Renal cortical epithelial cell (primary cell): Measurements from ENCODE around the gene CA7. TPM values are rescaled to one million over a fixed set of nuclear protein-coding genes. Genes with fewer than 3 reads are reported as not detected.
A peak's percentile ranks its signal among the peaks of the same experiment; 100 is the strongest.
"Not testable (repeated sequence)": the region's sequence is repeated elsewhere in the genome, so short reads cannot be mapped to it uniquely, and the experiment has no call there.

ENCODE experiments used
- DNase-seq: peaks from one replicate; pipeline ENCODE4 v3.0.0-alpha.2; 2011; ENCODE audit warnings: low read depth
- total RNA-seq: library from RNA; depleted of rRNA; stranded (reverse); fragments of >200 nt; gene quantifications from 2 replicates; pipeline ENCODE4 v1.2.3, GENCODE V29; 2014

The CA7 gene
- total RNA-seq, 1 donor from 2014 or later, result not detected

DNA sequence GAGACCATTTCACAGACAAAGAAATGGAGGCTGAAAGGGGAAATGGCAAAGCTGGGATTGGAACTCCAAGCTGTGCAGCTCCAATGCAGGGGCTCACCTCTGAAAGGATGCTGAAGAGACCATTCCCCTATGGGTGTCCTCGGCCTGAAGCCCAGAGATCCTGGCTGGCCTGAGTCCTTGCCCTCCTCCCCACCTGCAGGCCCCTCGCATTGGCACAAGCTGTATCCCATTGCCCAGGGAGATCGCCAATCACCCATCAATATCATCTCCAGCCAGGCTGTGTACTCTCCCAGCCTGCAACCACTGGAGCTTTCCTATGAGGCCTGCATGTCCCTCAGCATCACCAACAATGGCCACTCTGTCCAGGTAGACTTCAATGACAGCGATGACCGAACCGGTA lies 2.6 kb downstream of the CA7 start:
- no peak for DNase-seq

DNA sequence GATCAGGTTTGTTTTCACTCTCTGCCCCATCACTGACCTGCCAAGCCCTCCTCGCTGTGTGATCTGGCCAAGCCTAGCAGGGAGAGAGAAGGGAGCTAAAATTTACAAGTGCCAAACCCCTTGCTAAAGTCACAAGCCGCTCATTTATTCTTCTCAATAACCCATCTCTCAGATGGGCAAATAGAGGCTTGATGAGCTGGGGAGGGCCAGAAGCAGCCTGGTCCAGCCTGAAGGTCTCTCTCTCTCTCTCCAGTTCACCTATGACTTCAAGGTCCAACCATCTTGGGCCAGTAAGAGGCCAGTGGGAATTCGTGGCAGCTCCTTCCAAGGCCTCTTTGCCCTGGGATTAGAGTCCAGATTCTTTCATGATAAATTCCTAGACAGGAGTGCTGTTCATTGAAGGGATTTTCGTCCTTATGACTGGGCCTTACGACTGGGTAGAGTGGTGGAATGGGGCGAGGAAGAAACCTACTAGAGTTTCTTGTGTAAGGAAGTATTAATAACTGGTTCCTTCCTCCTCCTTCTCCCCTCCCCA lies 3.4 kb downstream of the CA7 start:
- DNase-seq, result no peak

DNA sequence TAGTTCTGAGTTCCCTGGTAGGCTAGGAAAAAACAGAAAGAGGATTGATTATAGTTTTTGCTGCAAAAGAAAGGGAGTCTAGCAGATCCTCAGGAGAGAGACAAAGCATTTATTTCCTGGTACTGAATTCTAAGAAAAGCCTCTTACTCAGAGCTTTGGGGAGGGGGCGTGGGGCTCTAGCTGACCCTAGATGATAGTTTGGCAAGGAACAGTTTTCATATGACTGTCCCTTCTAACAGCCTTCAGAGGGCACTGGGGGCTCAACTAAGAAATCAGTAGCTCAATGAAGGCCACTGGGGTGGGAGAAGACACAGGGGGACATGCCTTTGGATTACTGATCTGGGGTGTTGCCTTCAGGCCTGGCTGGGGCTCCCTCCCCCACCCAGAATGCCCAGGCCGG lies 4.0 kb downstream of the CA7 start:
- DNase-seq, result no peak

DNA sequence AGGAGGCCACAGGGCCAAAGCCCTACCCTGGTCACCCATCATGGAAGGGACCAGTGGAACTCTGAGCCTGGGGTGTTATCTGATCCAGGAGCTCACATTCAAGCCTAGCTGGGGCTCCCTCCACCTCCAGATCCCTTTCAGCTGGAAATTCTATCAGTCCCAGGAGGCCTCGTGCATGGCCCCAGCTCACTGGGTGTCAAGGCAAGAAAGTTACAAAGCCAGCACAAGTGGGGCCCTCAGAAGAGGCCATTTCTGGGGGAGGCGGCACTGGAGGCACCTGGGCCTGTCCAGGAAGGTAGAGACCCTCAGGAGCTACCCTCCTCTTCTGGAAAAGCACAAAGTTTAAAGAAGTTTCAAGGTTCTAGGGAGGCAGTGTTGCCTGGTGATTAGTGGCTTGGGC lies 4.8 kb downstream of the CA7 start:
- no peak for DNase-seq

DNA sequence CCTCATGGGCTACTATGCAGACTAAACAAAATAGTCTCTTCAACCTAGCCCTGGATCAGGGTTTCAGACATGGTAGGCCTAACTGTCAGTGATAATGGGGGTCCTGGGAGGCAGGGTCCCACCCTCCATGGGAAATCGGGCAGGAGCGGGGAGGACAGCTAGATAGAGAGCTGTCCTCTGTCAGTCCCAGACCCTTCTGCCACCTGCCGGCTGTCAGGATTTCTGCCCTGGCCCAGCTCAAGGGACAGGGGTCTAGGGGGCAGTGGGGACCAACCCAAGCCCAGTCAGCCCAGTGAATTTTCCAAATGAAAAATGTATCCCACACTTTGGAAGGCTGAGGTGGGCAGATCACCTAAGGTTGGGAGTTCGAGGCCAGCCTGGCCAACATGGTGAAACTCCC lies 5.3 kb downstream of the CA7 start:
- no peak for DNase-seq

DNA sequence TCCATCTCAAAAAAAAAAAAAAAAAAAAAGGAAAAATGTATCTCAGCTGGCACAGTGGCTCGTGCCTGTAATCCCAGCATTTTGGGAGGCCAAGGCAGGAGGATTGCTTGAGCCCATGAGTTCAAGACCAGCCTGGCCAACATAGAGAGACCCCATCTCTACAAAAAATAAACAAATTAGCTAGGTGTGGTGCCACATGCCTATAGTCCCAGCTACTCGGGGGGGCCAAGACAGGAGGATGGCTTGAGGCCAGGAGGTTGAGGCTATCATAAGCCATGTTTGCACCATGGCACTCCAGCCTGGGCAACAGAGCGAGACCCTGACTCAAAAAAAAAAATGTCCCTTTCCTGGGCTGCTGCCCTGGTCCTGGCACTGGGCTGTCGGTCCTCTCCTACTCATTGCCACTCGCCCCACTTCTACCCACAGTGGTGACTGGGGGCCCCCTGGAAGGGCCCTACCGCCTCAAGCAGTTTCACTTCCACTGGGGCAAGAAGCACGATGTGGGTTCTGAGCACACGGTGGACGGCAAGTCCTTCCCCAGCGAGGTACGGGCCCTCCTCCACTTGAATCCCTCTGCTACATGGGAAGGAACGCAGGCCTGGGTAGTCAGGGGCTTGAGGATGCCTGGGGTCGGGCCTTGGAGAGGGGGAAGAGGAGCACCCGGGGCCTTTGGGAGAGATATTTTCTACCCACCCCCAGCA lies 6.1 kb downstream of the CA7 start:
- no peak for DNase-seq

DNA sequence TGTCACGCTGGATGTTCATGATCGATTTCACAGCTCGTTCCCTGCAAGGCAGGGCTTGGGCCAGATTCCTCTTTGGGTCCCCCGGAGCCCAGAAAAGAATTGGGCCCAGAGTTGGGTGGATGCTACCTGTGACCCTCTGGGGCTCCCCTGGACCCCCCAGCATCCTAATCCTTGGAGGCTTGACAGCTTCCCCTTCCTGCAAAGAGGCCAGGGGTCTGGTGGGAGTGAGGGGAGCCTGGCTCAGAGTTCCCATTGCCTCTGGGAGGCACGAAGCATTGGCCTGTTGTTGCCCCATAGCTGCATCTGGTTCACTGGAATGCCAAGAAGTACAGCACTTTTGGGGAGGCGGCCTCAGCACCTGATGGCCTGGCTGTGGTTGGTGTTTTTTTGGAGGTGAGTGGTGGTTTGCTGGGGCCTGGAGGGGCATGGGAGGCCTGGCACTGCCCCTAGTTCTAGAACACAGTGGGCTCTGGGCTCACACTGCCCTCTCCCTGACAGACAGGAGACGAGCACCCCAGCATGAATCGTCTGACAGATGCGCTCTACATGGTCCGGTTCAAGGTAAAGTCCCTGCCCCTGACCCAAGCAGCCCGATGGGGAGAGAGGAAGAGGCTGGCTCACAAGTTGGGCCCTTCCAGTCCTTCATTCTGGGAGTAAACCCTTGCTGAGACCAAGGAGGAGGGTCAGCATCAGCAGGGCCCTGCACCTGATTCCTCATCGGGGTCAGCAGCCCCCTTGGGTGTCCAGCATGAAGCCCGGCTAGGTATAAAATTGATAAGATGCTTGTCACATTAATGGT lies 7.2 kb downstream of the CA7 start:
- no peak for DNase-seq

DNA sequence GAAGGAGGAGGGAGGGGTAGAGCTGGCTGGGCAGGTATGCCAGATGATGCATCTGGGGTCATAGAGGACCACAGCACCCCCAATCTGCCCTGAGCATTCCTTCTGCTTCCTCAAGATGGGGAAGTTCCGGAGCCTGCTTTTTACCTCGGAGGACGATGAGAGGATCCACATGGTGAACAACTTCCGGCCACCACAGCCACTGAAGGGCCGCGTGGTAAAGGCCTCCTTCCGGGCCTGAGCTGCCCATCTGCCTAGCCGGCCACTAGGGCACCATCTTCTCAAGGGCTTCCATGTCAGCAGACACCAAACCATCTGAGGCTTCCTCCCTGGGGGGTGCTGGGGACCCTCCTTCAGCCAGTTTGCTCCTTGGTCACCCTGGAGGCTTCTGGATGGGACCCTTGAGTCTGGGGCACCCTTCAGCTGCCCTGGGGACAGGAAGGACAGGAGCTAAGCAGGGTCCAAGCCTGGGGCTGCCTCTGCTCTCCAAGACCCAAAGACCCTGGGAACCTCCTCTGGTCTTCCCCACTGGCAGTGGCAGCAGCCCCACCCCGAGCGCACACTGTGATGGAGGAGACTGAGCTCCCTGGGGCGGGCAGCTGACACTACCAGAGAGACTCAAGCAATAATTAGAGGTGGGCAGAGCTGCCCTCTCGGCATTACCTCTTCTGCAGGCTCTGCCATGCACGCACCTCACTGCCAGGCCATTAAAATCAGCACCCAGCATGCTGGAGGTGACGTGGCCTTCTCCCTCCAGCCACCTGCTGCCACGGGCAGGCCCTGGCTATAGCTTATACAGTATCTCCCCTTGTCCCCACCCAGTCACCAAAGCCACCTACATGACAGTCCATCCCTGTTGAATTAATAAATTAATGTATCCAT lies 9.3 kb downstream of the CA7 start:
- no peak for DNase-seq

DNA sequence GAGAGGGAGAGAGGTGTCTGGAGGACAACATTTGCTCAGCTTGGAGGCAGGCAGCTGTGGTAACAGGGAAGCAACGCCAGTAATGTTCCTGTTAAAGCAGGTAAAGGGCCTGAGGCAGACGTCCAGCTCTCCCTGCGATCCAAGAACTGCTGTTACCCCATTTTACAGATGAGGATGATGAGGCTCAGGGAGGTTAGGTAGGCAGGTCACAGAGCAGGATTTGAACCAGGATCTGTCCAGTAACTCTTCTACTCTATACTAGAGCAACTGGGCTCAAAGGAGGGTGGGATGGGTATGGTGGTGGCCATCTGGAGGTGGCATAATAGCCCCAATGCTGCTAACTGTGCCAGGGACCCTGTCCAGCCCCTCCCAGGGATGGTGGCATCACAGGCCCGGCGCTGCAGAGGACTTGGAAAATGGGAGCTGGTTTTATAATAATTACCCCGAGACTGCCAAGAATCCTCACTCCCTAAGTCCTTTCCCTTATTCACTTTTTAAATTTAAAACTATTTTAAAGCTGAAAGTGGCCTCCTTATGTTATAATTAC lies 12.0 kb downstream of the CA7 start:
- DNase-seq, result no peak

DNA sequence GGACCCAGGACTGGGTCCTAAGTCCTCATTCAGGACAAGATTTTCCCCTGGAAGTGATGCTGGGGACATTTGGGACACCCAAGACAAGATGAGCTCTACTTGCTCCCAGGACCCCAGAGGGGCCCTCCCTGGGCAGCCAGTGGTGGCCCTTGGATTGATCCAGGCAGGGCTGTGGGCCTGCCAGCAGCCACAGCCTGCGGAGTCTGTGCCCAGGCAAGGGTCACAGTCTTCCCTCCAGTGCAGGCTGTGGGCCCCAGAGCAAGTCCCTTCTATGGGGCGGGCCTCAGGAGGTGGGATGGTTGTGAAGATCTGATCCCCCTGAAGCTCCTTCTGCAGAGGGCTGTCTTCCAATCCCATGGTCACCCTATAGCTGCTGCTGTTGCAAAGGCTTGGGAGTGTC lies 12.6 kb downstream of the CA7 start:
- no peak for DNase-seq

DNA sequence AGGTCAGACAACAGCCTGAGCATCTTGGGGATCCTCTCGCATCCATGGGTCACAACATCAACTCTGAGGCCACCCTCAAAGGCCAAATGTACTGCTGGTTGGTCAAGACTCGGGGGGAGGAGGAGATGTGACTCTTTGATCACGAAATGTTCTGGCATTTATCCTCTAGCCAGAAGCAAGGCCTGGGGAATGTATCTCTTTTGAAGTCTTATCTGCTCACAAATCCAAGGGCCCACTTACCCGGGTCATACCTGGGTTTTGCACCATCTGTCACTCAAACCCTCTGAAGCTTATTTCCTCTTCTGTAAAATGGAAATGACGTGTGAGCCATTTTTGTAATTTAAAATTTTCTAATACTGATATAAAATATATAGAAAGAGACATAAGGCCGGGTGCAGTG lies 13.2 kb downstream of the CA7 start:
- no peak for DNase-seq

DNA sequence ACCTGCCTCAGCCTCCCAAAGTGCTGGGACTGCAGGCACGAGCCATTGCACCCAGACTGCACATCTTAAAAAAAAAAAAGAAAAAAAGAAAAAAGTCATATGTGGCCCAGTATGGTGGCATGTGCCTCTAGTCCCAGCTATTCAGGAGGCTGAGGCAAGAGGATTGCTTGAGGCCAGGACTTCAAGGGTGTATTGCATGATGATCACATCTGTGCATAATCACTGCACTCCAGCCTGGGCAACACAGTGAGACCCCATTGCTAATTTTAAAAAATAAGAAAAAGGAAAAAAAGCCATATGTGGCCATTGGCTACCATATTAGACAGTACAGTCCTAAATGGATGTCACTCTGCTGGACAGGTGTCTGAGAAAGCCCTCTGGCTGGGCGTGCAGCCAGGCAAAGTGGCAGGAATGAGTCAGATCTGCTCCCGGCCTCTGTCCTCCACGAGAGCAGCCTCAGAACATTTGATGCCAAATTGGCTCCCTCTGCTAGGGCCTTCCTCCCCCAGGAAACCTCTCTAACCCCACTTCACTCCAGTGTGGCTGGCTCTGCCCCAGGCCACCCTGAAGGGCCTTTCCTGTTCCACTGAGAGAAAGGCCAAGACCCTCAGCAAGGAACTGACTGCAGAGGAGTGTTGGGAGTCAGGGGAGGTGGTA lies 14.7 kb downstream of the CA7 start:
- peak; percentile 48 for DNase-seq

DNA sequence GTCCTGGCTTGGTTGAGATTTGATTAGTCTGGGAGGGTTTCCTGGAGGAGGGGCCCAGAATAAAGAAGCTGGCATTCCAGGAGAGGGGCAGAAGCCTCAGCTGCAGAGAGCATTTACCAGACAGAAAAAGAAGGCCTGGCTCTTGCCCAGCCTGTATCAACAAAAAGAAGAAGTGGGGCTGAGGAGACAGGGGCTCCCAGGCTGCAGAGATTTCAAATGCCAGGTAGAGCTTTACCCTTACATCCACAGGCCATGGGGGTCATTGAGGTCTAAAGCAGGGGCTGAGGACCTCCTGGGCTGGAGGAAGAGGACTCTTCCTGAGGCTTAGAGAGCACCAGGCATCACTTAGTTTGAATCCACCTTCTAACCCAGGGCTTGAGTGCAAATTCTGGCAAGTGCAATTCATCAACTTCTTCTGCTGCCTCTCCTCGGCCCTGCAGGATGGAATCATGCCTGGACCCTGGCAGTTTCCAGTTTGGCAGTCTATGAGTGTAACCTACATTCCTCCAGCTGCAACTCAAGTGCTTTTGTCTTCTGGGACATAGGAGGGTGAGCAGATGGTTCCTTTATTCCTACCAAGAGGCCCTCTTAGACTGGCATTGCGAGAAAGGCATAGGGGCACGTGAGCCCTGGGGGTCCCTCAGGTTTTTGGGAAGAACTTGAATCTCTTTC lies 15.3 kb downstream of the CA7 start:
- no peak for DNase-seq

DNA sequence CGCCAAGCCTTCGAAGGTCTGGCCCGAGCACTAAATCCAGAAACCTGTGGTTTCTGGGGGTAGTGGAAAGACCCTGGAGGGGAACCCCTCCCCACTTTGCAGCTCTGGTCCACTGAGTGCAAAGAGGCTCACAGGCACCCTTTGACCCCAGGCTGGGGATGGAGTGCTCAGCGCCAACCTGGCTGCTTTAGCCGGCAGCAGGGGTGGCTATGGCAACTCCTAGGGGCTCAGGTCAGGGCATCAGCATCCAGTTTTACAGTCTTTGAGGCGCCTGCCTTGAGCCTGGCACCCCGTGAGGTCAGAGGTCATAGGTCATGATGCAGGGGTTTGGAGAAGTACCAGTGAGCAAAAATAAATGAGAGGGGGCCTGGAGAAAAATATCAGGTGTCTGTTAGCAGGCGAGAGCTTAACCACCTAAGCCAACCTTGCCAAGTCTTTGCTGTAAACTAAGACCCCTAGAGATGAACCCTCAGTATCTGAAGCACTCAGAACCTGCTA lies 17.9 kb downstream of the CA7 start:
- DNase-seq, result no peak

DNA sequence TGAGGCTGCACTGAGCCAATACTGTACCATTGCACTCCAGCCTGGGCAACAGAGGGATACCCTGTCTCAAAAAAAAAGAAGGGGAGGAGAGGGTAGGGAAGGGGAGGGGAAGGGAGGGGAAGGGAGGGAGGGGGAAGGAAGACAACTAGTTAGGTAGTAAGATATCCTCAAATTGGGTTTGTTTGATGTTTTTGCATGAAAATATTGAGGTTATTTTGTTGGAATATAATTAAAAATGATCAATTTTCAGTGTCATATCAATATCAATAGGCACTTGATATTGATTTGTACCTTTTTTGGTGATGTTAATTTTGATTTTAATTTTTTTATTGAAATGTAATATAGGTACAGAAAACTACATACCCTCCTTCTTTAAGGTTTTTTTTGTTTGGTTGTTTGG lies 19.5 kb downstream of the CA7 start:
- DNase-seq, result no peak

DNA sequence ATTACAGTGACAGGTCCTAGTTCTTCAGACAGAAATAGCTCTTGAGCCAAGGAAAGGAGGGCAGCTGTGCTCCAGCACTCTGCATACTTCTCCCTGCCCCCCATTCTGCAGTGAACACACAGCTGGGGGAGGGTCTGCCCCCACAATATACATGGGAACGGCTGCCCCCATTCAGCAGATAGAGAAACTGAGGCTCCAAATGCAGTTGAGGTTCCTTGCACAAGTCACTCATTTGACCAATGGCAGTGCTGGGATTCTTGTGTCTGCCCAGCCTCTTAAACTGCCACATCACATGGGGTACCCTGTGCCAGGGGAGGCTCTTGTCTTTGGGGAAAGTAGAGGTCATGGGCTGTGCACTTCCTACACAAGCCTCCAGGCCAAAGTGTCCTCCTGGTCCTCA lies 25.2 kb downstream of the CA7 start:
- DNase-seq, result no peak

DNA sequence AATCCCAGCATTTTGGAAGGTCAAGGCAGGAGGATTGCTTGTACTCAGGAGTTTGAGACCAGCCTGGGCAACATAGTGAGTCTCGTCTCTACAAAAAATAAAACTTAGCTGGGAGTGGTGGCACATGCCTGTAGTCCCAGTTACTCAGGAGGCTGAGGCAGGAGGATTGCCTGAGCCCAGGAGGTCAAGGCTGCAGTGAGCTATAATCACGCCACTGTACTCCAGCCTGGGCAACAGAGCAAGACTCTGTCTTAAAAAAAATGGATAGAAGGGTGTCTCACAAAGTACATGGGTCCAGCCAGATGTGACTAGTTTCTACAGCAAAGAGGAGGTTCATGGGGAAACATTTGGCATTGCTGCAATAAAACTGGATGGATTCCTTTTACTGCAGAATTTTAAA lies 27.1 kb downstream of the CA7 start:
- not testable (repeated sequence) for DNase-seq

DNA sequence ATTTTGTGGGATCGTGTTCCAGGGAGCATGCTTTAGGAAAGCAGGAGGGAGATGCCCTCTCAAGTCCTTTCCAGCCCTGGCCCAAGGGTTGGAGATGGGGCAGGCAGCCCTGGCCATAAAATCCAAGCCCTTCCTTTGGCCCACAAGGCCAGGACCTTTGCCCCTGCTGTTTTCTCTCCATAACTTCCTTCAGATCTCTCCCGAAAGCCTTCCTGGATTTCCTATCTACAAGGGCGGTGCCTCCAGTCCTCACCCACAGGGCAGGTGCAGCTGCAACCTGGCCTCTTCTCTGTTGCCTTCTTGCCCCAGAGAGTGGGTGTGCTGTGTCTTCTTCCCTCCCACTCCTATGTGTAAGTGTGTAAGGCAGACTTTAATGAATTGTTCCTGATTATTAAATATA lies 27.6 kb downstream of the CA7 start:
- no peak for DNase-seq

DNA sequence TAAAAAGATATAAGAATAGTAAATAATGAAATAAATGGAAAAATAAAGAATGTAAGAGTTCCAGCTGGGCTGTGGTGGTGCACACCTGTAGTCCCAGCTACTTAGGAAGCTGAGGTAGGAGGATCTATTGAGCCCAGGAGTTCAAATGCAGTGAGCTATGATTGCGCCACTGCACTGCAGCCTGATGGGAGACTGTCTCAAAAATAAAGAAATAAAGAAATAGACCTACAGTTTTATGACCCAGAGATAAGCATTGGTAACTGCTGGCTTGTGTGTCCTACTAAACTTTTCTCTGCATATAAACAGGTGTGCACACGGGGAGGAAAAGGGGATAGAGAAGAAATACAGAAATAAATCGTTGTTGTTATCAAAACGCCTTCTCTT lies 28.3 kb downstream of the CA7 start:
- DNase-seq, result no peak

DNA sequence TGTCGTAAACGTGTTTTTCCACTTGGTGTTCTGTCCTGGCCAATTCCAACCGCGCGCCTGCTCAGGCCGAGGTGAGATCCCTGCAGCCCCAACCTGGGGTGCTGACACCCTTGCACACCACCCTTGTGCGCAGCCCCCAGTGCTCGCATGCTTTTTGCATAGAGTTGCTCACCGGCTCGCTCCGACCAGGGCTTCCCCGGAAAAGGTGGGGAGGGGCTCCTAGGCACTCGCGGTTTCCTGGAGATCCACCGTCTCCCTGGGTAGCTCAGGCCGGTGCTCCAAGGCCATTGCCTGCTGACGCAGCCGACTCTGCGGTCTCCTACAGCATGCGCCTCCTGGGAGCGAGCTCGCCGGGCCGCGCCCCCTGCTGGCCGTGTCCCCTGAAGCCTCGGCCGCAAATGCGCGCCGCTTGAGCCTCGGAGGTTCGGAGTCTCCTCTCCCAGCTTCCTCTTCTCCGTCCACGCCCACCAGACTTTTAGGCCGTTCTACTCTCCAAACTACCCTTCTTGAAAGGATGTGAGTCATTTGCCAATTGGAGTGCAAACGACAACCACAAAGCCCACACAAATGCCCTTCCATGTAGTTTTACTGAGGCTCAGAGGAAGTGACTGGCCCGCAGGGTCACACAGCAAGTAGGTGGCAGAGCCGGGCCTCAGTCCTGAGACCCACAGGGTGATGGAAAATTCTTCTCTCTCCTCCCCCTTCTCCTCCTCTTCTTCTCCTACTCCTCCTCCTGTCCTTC lies 28.9 kb downstream of the CA7 start:
- DNase-seq, result peak; percentile 99
